Retinal pigment epithelial cell (primary cell): ENCODE data around the gene ABI3.

ENCODE experiments used
- DNase-seq: peaks from one replicate; pipeline ENCODE4 v3.0.0-alpha.2; 2010; ENCODE audit warnings: low read depth
- H3K4me3 ChIP-seq: 2 replicates; pipeline ENCODE4 v1.5.1; 2011; ENCODE audit warnings: mild to moderate bottlenecking, low read length, control low read depth, moderate library complexity
- CTCF ChIP-seq: conservative IDR thresholded peaks from 2 replicates; pipeline ENCODE4 v1.5.1; 2011; ENCODE audit warnings: low read depth, low read length, control low read depth, inconsistent platforms

The ABI3 gene

DNA sequence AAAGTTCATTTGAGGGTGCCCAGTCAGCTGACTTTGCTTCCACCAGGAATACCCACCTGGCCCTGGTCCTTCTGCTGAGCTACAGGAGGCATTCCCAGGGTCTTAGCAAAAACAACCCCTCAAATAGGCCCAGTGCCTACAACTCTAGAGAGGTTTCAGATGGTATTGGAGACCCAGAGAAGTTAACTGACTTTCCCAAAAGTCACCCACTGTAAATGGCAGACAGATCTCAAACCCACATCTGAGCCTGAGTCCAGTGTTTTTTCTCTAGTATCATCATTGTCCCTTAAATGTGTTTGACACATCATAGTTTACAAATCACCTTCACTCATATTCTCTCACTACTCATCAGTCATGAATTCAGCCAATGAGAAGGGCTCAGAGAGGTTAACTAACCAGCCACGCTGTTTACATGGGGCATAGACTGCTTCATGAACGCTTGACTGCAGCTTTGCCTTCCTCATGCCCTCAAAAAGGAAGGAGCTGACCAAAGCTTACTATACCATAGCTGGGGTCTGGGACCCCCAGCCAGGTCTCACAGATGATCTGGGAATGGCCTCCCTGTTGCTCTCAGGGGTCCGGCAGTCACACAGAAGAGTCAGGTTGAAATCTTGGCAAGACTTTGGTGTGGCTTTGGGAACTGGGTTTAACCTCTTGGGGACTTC is 16.4 kb downstream of the ABI3 start:
- no peak for DNase-seq
- no peak for TF ChIP-seq CTCF
- no peak overlapping the region for H3K4me3 ChIP-seq

GRCh38 chr17:49227436-49228261 is 17.1 kb downstream of the ABI3 start:
- DNase-seq: no peak
- TF ChIP-seq CTCF: peak; percentile 89

DNA sequence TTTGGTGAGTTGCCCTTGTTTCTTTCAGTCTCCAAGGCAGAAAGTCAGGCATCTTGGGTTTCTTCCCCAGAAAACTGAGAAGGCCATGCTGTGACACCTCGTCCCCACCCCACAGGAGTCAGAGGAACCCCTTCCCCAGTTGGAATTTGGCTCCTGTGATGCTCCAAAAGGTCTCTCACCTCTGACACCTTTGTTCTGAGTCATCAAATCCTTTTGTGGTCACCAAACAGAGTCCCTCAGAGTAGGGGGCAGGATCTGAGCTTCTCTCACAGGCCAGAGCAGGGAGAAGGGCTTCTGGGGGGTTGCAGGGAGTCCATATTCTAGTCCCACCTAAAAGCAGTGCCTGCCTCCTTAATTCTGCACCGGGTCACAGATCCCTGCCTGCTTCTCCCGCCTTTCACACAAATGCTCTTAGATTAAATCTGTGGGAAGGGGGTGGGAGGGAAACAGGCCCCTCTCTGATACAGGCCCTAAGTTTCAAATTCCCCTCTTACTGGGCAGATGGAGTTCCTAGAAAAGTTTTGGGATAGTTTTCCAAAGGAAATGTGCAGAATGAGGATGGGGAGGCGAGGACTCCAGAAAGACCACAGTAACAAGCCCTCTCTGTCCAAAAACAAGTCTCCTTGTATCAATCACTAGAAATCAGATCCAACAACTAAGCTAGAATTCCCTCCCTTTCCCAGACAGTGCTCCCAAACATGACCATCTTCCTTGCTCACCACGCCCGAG is 18.7 kb downstream of the ABI3 start:
- no peak for DNase-seq
- no peak overlapping the region for H3K4me3 ChIP-seq
- TF ChIP-seq CTCF: no peak

More at GRCh38 chr17:49227436-49228261, 17.1 kb downstream of the ABI3 start:
- no peak overlapping the region for H3K4me3 ChIP-seq

DNA sequence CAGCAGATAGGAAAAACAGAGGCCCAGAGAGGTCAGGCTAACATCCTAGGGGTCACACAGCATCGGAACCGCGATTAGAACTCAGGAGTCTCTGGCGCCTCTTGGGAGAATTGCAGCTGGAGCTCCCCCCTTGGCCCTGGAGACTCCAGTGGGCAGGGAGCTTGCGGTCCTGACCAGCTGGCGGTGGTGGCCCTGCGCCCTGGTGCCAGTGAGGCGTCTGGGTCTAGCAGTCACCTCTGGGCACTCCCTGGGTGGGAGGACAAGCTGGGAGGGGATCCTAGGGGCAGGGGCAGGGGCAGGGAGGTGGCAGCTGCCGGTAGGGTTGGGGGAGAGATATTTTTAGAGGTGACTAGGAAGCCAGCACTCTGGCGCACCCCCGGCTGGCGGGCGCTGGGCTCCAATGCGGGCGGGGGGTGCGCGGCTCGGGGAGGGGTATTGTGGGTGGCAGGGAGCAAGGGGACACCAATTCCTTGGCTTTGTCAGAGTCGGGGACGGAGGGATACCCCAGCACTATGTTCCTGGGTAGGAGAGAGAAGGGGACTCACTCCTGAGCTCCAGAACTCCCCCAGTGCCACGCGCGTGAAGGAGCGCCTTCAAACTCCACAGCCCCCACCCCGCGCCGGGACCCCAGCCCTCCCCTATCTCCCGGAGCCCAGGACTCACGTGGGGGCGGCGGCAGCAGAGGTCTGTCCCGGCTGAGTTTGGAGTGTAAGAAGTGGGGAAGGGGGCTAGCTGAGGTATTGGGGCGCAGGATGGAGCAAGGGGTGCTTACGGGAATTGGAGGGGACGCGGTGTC is 19.5 kb downstream of the ABI3 start:
- no peak for DNase-seq
- H3K4me3 ChIP-seq: peak overlapping the region; percentile 69
- TF ChIP-seq CTCF: no peak

GRCh38 chr17:49230636-49231562 is 20.4 kb downstream of the ABI3 start, which contains the start of gene PHOSPHO1:
PHOSPHO1 (minus strand) TSS chr17:49230787; CDS start chr17:49226691, 4,096 bp downstream.
- DNase-seq: peak; percentile 37
- no peak for TF ChIP-seq CTCF
- peak within 1 kb of the TSS; percentile 69 for H3K4me3 ChIP-seq

- no peak overlapping the region for H3K4me3 ChIP-seq
- no peak for DNase-seq
- no peak for TF ChIP-seq CTCF
These were observed 21.0 kb downstream of the ABI3 start for GRCh38 chr17:49231563-49231894.
